Activated CD4-positive, alpha-beta T cell treated with anti-CD3 and anti-CD28 coated beads, Interleukin-2, amount 50 U/mL, for 4 hours (primary cell): ENCODE measurements around the gene AEBP2.
"Not testable (repeated sequence)": the region's sequence is repeated elsewhere in the genome, so short reads cannot be mapped to it uniquely, and the experiment has no call there.

Experiments
- DNase-seq, 2 experiments: peaks; one replicate each; pipeline ENCODE4 v3.0.0-alpha.2; 2020

The AEBP2 gene

DNA sequence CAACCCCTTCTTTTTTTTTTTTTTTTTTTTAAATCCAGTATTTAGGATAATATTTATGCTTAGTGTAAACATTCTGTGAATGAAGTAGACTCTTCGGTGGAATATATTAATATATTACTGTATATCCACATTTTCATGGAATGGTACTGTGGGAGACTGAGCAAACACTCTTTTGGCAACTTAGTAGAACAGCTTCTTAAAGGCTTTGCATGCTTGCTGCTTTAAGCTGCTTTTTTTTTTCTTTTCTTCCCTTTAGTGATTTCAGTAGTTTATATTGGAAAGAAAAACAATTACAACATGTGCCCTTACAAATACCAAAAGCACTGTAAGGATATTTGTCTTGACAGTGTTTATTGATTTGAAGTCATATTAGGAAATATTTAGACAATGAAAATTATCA lies 78.9 kb downstream of the AEBP2 start:
- no peak for DNase-seq

DNA sequence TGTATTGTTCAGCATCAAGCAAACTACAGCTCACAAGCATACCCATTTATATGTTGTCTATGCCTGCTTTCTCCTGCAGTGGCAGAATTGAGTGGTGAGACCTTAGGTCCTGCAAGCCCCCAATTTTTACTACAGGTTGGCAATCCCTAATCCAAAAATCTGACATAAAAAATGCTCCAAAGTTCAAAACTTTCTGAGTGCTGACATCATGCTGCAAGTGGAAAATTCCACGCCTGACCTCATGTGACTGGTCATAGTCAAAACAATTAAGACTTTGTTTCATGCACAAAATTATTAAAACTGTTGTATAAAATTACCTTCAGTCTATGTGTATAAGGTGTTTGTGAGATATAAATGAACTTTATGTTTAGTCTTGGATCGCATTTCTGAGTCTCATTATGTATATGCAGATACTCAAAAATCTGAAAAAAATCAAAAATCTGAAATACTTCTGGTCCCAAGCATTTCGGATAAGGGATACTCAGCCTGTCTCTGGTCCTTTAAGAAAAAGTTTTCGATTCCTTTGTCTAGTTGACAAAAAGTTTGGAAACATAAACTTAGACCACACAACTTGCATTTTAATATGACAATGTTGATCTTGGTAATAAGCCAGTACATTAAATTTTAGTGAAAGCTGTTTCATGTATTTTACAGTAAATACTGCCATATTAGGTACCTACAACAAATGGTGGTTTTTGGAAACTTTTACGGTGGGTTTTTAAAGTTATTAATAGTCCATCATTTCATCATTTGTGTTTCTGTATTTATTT lies 81.5 kb downstream of the AEBP2 start:
- no peak for DNase-seq

DNA sequence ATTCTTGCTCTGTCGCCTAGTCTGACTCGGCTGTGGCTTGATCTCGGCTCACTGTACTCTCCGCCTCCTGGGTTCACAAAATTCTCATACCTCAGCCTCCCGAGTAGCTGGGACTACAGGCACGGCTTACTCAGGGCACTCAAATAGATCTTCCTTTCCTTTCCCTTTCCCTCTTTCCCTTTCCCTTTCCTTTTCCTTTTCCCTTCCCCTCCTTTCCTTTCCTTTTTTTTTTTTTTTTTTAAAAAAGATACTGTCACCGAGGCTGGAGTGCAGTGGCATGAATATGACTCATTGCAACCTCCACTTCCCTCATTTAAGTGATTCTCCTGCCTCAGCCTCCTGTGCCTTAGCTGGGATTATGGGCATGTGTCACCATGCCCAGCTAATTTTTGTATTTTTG lies 86.0 kb downstream of the AEBP2 start:
- DNase-seq, result no peak

DNA sequence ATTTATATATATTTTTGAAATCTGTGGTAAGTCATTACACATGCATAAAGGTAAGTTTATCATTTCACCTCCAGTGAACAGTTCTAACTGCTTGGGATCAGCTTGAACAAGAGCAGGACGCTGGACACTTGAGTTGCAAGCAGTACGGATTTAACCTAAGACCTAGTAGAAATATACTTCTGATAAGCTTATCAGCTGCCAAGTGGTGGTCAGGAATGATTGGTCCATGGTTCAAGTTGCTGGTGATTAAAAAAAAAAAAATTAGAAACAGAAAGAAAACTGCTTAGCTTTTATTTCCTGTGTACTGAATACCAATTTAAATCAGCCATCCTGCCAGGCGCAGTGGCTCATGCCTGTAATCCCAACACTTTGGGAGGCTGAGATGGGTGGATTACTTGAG lies 88.6 kb downstream of the AEBP2 start:
- DNase-seq, result no peak

DNA sequence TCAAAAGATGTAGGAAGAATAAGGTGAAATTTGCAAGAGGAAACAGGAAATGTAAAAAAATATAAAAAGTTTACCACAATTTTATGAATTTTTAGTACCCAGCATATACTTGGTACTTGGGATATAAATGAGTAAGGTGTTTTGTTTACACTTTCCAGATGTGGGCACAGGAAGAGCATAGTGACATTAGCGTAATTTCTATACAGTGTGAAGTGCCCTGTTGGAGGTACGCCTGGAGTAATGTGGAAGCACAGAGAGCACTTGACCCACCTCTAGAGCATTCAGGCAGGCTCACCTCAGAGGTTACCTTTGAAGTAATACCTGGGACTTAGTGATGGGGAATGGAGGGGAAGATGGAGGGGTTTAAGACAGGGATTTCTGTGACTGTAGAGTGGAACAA lies 89.5 kb downstream of the AEBP2 start:
- DNase-seq, result no peak

DNA sequence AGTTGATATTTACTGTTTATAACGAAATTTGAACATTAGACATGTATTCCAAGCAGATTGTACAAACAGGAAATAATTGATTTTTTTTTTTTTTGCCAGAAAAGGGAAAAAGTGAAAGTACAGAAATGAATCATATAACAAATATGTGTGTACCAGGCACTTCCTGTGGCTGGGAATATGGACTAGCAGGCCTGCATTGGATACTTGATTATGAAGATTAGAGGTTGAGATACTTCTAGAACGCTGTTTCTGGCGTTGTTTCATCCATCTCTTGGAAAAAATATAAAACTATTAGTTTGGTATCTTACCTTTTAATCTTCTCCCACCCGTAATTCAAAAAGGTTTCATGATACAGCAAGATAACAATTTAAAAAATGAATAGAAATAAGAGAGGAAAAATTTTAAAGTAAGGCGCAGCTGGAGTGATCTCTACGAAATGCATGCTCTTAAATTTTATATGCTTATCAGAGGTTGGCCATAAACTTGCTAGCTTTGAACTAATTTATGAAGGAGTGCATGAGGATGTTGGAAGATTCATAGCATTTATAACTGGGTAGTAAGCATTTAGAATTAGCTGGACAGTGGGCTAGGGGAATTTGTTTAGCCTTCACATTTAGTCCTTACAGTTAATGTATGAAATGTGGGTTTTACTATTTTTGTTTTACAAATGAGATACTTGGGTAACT lies 90.8 kb downstream of the AEBP2 start:
- no peak for DNase-seq

DNA sequence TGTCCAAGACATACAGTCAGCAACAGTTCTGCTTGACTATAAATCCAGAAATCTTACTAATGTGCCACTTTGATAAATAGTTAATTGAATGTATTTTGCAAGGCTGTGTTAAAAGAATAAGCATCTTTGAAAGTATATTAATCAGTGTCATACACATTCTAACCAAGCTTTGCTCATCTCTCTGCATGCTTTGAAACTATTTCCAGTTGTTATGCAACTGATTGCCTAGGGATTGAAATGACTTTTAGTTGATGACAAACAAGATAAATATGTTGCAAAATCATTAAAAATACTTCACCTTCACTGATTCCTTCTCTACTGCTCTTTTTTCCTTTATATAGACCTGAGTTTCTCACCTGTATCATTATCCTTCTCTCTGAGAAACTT lies 91.3 kb downstream of the AEBP2 start:
- no peak for DNase-seq

DNA sequence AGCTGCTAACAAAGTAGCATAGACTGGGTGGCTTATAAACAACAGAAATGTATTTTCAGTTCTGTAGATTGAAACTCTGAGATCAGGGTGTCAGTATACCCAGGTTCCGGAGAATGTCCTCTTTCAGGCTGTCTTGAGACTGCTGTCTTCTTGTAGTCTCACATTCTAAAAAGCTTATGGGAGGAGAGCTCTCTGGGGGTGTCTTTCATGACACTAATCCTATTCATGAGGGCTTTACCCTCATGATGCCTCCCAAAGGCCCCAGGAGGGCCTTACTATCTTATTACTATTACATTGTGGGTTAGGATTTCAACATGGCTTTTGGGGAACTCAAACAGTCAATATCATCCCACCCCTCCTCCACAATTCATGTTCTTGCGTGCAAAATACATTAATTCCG lies 94.3 kb downstream of the AEBP2 start:
- DNase-seq, result no peak

DNA sequence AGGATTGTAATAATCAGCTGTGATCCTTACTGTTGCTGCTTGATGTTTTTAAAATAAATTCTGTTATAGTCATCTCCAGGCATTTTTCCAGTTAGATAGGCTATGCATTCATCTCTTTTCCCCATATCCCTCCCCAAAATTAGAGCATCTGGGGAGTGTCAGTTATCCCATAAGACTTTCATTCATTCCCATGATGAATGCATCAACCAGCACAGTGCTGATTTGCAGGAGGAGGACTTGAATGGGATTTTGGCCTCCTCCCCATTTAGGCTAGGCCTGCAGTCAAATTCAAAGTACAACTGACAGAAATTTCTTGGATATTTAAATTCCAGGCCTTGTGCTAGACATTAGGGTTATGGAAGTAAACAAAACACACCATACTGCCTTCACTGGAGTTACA lies 99.8 kb downstream of the AEBP2 start:
- DNase-seq, result no peak

DNA sequence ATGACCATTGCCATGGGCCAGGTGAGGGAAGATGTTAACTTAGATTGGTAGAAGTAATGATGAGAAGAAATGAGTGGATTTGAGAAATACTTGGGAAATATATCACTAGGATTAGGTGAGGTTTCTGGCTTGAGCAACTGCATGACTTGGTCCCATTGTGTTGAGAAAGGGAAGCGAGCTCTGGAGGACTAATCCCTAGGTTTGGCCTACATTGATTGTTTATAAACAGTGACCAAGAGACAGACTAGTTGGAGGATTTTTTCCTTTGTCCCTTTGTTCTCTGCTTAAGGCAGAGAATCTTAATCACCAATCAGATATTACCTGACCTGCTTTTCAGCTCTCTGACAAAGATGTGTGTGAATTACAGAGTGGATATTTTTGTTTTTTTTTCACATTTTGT lies 100.5 kb downstream of the AEBP2 start:
- DNase-seq, result no peak

DNA sequence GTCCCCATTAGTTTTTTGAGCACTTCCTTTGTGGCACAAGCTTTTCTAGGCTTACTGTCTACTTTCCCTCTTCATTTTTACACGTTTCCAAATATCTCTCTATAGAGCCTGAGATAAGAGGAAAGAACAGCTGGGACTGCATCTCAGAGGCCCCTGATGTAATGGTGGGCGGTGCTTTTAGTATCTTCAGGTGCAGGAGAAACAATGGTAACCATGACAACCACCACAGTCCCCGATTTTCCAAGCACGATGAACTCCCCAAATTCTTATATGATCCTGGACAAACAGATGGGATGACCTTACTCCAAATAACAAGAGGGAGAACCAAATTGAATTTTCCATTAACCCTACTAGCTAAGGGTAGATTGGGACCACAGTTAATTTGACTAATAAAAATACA lies 103.3 kb downstream of the AEBP2 start:
- no peak for DNase-seq

DNA sequence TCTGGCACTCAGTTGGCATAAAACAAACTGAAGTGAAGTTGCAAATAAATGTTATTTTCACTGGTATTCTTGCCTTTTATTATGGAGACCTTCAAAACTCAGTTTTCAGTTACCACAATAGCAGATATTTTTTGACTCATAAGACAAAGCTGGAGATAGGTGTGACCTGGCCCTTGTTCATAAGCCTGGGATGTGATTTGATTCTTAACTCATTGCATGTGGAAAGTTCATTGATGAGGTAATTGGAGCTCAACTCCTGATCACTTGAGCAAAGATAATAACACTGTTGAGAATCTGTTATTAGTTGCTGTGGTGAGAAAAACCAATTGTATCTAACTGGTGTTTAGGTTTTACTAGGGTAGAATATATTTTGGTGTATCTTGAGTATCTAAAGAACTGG lies 105.1 kb downstream of the AEBP2 start:
- no peak for DNase-seq

DNA sequence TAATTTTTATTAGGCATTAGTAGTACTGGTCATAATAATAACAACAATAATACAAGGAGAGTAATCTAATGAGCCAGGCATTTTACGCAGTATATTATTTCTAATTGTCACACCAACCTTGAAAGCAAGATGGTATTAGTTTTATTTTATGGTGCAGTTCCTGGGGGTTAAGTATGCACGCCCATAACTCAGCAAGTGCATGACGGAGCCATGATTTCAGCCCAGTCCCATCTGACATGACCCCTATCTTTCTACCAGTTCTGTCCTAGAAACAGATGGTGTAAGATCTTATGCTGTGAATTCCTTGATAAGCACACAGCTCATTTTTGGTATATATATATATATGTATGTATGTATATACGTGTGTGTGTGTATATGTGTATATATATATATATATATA lies 106.0 kb downstream of the AEBP2 start:
- no peak for DNase-seq

DNA sequence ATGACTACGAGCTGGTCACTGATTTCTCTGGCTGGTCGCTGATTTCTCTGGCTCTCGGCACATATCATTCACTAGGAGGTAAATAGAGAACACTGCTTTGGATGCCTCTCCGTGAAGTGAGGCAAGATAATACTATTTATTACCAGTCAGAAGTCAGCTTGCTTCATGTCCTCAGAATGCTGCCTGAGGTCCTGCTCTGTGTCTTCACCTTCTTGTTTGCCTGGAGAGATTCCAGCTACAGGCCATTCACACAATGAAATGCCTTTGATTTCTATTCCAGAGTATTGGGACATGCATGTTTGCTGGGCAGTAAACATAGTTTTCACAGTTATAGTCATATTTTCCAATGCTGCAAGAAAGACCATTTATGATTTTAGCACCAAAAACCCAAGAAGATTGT lies 106.7 kb downstream of the AEBP2 start:
- DNase-seq, result no peak

DNA sequence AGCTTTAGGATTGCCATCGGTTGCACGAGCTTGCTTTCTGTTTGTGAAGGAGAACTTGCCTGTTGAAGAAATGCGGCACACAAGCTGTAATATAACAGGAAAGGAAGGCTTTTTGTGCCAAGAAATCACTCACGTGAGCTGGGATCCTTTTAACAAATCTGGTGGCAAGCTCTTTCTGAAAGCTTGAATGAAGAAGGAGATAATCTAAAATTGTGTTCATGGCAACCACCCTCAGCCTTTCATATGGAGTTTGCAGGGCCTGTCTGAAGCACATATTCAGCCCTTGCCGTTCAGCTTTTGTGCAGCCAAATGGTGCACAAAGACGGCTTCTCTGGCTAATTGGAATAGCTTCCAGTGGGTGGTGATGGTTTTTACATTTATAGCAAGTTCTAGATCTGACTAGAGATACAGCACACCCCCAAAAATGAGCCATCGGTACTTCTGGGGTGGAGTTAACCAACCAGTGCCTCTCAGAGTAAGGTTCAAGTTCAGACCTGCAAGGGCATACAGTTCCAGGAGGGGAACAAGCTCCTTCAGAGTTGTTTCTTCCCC lies 107.4 kb downstream of the AEBP2 start:
- no peak for DNase-seq

DNA sequence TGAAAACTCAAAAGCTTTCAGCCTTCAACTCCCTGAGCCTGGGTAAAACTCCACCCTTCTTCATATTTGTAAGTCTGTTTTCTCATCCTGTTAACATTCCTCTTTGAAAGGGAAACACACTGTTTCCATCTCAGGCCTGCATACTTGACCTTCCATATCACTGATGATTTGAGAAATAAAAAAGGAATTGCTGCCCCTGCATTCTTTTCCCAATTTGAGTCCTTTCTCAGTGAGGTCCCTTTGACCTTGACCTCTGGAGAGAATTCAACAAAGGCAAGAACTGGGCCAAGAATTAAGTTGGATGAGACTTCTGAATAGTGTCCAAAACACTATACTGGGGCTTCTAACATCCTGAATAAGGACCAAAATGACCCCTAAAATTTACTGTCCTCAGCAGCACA lies 108.0 kb downstream of the AEBP2 start:
- DNase-seq, result no peak

DNA sequence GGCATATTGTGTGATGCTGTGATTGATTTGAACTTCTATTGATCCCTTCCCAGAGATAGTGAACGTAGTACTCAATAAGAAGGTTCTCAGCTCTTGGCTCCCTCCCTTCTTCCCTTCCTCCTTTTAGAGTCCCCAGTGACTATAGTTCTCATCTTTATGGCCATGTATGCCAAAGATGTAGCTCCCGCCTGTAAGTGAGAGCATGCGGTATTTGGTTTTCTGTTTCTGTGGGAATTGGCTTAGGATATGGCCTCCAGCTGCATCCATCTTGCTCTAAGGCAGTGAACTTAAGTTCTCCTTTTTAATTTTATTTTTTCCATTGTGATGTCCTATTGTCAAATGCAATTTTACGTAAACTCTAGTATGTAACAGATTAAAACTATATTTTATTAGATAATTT lies 109.5 kb downstream of the AEBP2 start:
- no peak for DNase-seq

DNA sequence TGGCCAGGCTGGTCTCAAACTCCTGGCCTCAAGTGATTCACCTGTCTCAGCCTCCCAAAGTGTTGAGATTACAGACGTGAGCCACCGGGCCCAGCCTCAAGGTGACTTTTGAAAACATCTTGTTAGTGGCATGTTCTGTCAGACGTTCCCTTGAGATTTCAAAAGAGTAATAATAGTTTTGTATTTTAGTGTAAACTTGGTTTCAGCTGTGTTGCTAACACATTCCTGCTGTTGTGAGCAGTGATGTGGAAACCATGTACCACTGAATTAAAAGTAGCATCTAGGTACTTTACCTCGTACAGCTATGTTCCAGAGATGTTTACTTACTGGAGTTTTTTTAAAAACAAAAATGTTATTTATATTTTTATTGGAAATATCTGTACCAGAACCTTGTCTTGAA lies 111.3 kb downstream of the AEBP2 start:
- no peak for DNase-seq

DNA sequence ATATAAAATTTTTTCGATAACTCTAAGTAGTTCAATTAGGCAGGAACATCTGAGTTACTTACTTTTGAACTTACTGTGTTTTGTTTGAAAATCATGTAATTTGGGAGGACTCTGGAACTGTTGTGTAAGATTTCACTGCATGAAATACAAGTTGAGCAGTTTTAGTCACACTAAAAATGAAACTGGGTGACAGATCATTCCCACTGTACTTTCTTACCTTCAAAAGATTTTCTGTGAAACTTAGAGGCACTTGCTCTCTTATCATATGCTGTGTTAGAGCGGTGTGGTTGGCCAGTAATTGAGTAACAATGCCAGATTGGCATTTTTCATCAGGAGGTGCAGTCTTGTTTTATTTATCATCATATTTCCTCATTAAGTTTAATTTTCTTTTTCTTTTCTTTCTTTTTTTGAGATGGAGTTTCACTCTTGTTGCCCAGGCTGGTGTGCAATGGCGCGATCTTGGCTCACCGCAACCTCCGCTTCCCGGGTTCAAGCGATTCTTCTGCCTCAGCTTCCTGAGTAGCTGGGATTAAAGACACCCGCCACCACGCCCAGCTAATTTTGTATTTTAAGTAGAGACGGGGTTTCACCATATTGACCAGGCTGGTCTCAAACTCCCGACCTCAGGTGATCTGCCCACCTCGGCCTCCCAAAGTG lies 113.3 kb downstream of the AEBP2 start:
- not testable (repeated sequence) for DNase-seq

DNA sequence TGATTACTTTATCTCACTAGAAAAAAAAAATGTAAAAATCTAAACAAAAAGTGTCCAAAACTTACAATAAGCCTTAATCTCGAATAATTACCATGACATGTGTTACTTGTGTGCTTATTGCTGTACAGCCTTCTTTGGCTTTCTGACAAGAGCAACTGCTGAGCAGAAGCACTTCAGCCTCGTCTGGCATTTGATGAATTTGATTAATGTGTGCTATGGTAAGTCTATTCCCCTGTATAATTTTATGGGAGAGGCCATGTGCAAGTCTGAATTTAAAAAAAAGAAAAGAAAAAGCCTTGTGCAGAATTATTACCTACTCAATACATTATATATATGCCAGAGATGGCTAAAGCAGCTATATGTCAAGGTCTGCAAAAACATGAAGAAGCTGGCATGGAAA lies 113.9 kb downstream of the AEBP2 start:
- no peak for DNase-seq

DNA sequence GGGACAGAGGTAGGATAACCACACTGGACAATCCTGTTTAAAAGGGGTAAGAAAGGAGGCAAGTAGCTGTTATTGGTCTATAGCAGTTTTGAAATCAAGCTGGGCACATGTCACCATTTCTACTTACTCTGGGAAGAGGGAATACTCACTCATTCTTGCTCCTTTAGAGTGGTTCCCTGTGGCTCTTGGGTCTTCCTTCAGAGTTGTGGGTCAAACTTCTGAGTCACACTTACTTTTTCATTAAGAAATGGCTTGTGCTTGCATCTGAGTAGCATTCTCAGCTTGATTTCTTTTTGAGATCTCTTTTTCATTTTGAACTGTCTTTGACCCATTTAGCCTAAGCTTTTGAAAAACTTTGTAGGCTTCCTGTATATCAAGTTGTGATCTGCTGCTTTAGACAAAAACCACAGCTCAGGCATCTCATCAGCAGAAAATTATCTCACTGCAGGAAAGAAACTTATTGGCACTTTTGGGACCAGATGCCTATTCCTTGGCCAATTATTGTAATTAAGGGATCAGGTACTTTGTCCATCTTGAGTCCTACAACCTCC lies 122.2 kb downstream of the AEBP2 start:
- no peak for DNase-seq
